Placental pericyte (primary cell): Measurements from ENCODE around the gene BET1. TPM values are rescaled to one million over a fixed set of nuclear protein-coding genes. Genes with fewer than 3 reads are reported as not detected.

ENCODE experiments used
- total RNA-seq: library from RNA; depleted of rRNA; stranded (reverse); fragments of >200 nt; gene quantifications from 2 replicates; pipeline ENCODE4 v1.2.3, GENCODE V29; 2012

BET1 gene, protein sequence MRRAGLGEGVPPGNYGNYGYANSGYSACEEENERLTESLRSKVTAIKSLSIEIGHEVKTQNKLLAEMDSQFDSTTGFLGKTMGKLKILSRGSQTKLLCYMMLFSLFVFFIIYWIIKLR
- 29.9 and 58.9 TPM in 2 replicates for total RNA-seq

DNA sequence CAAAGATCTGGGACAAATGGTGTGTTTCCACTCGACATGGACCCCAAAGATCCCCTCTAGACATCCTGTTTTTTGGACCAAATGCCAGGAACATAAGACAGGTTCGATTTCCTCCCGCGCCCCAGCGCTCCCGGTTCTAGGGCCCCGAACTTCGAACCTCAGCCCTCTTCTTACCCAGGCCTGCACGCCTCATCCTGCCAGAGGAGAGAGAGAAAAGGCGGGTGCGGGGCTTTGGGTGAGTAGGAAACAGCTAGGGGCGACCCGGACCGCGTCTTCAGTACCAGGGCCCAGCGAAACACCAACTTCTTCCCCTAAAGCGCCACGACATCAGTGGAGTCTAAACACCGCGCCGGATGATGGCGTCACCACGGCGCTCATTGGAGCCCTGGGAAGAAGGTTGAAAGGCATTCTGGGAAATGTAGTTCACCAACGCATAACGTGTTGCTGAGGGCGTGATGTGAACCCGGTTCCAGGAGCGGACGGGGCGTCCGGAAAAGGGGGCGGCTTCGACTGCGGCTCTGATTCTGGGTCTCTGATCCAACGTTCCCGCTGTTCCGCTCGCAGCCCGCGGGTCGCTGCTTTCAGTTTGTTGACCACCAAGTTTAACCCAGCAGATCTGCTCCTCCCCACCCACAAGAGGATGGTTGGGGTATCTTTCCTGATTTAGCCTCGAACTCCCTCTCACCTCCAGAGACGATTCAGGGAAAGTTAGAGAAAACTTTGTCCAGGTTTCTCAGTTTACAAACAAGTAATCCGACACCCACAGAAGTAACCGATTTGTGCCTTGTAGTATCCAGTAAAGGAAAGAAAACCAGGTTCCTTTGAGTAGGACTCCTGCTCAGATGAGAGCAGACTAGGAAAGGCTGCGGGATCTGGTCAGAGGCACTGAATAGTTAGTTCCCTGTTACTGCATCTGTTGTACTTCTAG, at the start of gene BET1:
Gene BET1, minus strand, starts transcription at position 332 of the 928 bp plus-strand sequence. Its CDS starts 139 bp downstream, at position 193.

Other genes with a start within 250 kb of the BET1 start
- gene TFPI2, start 113.6 kb downstream of the BET1 start, total RNA-seq: 650 and 1,118 TPM in 2 replicates
- gene GNGT1, start 97.8 kb downstream of the BET1 start, total RNA-seq: not detected in 2 replicates
- gene GNG11, start 82.6 kb downstream of the BET1 start, total RNA-seq: 45.1 and 93.5 TPM in 2 replicates